ENCODE measurements around the gene CORO7.
"Not testable (repeated sequence)": the region's sequence is repeated elsewhere in the genome, so short reads cannot be mapped to it uniquely, and the experiment has no call there.

Gene CORO7

DNA sequence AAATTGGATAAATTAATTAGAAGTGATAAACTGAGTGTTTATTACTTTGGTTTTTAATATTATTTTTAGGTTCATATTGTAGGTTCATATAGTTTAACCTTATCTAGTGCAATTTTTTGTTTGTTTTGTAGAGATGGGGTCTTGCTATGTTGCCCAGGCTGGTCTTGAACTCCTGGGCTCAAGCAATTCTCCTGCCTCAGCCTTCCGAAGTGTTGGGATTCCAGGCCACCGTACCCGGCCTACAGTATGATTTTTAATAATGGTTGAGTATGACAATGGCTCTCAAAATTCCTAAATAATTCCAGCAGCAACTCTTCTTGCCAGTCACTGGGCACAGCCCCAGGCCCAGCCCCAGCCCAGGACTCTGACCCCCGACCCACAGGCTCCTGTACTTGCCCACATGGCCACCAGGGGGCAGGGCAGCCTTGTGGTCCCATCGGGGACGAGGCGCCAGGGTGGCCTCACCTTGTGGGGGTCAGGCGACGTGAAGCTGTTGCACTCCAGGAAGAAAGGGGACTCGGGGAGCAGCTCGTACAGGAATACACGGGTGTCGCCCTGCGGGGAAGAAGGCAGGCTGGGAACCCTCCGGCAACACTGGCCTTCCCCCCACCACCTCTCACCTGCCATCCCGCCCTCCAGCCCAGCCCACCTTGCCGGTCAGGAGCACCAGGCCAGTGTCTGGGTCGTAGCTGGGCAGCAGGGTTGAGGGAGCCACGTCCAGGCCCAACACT, 57.4 kb downstream of the CORO7 start:
- peak in 33 of 56 donors; percentile 2 to 77 (median 24) for DNase-seq

- DNase-seq = no peak
Observed at GRCh38 chr16:4358236-4358635, 58.2 kb downstream of the CORO7 start.

- DNase-seq = no peak
Observed at GRCh38 chr16:4356820-4357219, 59.6 kb downstream of the CORO7 start.

DNA sequence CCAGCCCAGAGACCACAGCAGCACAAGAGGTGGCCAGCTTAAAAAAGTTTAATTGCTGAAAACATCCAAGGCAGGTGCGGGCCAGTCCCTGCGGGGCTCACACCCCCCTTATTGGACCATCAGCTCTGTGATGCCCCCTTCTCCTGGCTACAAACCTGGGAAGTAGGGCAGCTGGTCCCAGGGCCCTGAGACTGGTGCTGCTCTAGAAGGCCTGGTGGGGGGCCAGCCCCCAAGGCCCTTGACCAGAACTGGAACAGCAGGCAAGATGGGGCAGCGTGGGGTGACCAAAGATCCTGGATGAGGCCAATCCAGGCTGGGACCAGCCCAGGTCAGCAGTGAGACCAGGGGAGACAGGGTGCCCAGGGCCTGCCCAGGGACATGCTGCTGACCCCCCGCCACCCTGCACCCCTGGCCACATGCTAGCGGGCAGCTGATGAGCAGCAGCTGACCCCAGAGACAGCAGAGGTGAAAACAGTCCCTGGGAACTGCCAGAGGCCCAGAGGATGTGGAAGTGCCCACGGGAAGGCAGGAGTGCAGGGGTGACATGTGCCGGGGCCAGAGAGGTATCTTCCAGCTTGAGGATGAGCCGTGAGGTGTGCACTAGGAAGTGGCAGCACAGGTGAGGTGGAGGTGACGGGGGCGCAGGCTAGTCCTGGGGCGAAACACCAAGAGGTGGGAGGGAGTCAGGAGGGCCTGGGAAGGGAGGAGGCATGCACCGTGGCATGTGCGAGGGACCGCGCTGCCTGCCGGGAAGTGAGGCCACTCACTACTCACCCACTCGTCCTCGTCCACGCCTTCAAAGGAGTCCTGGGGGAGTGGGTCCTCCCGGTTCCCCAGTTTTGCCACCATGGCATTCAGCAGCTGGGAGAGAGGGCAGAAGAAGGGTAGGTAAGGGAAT, 61.6 kb downstream of the CORO7 start:
- no peak for DNase-seq

DNA sequence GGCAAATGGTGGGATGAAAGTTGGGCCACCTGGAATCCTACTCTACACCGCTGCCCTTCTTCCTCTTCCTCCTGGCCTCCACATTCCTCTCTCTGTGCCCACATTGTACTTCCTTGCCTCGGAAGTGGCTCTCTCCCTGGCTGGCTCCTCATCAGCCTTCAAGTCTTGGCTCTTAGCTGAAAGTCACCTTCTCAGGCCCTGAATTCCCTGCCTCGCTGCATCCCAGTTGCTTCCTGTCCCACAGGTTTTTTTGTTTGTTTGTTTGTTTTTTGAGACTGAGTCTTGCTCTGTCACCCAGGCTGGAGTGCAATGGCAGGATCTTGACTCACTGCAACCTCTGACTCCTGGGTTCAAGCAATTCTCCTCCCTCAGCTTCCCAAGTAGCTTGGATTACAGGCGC, 62.7 kb downstream of the CORO7 start:
- no peak for DNase-seq

- no peak for DNase-seq
Observed at GRCh38 chr16:4352843-4353242, 63.6 kb downstream of the CORO7 start.

DNA sequence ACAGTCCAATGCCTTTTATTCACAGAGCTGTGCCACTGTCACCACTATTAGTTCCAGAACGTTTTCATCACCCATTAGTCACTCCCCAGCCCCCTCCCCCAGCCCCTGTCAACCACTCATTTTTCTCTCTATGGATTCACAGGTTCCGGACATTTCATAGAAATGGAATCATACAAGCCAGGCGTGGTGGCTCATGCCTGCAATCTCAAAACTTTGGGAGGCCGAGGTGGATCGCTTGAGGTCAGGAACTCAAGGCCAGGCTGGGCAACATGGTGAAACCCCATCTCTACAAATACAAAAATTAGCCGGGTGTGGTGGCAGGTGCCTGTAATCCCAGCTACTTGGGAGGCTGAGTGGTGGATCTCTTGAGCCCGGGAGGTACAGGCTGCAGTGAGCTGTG, 64.5 kb downstream of the CORO7 start:
- DNase-seq = no peak

DNA sequence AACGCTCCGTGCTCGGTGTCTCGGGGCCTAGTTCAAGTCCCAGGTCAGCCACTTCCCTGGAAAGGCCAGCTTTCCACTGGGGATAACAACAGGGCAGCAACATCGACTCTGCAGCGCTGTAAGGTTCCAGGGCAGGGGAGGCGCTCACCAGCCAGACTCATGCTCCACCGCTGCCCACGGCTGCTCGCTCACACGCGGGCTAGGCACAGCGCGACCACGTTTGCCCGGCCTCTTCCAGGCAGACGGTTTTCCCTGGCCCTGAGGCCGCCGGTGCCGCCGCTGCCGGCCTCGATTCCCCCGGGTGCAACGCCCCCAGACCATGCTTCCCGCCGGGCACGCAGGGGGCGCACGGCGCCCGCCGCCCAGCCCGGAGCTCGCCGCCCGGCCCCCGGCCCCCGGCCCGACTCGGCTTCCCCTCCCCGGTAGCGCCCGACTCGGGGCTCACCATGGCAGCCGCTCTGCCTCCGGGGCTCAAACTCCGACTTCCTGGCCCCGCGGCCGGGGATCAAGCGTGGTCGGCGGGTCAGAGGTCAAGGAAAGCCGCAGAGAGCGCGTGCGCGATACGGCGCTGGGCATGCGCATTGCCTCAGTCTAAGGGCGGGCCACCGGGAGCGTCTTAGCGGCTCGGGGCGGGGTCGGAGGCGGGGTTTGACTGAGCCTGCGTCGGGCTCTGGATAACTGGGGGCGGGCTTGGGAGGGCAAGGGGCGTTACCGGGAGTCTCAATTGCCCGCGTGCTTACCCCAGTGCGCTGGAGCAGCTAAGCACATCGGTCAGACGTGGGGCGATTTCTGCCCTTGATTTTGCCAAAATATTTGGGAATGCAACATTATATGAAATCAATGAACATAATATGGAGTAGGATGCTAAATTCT, 65.4 kb downstream of the CORO7 start, which contains the start of gene PAM16:
PAM16 (minus strand) TSS at position 535 of the 873 bp plus-strand sequence; CDS start at position 448, 87 bp downstream.
- peak; percentile 49 to 96 (median 91) for DNase-seq

- DNase-seq = no peak
Observed at GRCh38 chr16:4350365-4350786, 66.0 kb downstream of the CORO7 start.

GRCh38 chr16:4349332-4349731, 67.1 kb downstream of the CORO7 start:
- no peak for DNase-seq

- no peak for DNase-seq
Observed at GRCh38 chr16:4347765-4348509, 68.5 kb downstream of the CORO7 start.

GRCh38 chr16:4347010-4347409, 69.4 kb downstream of the CORO7 start:
- DNase-seq = no peak

DNA sequence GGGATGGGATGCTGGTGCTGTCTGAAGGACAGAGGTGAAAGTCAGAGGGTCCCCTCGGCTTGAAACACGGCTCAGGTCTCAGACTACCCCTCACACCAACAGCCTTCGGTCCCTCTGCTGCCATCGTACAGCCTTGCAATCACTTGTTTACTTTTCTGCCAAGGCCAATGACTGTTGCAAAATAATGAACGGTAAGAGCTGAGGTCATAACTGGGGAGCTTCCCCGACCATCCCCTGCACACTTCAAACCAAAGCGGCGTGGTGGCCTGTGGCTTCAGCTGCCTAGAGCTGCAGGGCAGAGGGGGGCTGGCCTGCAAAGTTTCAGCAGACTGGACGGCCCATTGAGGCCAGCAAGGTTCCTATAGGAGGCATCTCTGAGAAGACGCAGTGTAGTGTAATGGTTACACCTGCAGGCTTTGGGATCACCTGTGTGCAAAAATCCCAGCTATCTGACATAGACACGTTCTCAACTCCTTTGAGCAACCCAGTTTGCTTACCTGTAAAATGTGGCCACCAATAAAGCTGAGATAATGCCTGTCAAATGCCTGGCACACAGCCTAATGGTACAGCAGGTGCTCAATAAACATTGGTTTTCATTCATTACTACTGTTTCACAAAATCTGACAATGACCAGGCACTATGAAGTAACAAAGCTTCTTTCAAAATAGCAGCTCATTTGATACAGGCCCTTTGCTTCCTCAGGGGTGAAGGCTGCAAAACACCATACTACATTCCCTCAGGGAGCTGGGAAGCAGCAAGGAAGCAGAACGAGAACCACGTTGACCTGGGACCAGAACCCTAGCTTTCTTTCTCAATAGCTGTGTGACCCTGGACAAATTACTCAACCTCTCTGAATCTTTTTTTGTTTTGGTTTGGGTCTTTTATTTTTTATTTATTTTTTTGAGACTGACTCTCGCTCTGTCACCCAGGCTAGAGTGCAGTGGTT, 70.3 kb downstream of the CORO7 start:
- DNase-seq = no peak

DNA sequence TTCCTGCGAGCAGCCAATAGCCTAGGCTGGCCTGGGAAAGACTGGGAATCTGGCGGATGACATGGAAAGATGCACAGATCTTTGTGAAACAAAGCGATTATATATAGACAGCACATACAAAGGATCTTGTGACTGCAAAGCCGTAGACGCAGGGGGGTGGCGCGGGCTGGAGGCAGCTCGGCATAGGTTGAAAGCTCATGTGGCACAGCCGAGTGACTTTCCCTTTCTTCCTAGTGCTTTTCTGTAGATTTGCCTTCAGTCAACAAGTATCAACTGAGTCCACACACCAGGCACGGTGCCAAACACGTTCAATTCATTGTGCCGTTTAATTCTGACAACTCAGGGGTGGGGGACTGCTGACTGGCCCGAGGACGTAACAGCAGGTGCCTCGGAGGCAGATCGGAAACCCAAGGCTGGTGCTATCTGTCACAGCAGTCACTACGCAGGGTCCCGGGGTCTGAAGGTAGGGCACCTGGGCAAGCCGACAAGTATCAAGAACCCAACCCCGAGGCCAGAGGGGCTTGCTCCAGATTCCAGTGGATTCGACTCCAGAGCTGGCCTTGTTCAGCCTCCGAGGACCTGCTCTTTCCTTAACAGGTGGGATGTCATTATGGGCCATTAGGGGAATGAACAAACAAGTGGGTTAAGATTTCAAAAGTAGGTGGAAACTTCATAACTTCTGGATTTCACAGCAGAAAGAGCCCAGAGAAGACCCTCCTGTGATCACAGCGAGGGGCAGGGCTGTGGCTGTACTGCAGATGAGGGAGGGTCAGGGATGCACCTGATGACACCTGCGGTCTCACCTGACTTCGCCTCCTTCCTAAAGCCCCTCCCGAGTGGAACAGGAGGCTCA, 71.2 kb downstream of the CORO7 start:
- peak in 47 of 56 donors; percentile 6 to 82 (median 47) for DNase-seq

GRCh38 chr16:4344300-4344982, 72.0 kb downstream of the CORO7 start:
- DNase-seq = not testable (repeated sequence)

- DNase-seq = no peak
Observed at GRCh38 chr16:4342866-4343744, 73.3 kb downstream of the CORO7 start.

DNA sequence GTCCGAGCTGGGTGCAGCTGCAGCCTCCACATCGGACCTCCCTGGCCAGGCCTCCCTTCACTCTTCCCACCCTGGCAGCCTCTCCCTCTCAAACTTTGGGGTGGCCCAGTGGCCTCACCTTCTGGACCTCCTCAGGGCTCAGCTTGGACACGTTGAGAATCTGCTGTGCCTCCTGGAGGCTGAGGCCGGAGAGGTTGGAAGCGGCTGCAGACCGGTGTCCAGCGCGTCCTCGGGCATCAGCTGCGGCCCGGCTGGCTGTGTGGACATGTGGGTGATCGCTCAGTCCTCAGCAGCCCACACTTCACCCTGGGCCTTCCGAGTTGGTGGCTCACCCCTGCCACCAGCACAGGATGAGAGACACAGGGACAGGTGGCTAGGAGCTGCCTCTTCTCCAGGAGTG, 75.1 kb downstream of the CORO7 start:
- DNase-seq = no peak

Measured in nucleus accumbens (tissue), 56 donors.